ENCODE results near the gene CBR3.

Gene CBR3

DNA sequence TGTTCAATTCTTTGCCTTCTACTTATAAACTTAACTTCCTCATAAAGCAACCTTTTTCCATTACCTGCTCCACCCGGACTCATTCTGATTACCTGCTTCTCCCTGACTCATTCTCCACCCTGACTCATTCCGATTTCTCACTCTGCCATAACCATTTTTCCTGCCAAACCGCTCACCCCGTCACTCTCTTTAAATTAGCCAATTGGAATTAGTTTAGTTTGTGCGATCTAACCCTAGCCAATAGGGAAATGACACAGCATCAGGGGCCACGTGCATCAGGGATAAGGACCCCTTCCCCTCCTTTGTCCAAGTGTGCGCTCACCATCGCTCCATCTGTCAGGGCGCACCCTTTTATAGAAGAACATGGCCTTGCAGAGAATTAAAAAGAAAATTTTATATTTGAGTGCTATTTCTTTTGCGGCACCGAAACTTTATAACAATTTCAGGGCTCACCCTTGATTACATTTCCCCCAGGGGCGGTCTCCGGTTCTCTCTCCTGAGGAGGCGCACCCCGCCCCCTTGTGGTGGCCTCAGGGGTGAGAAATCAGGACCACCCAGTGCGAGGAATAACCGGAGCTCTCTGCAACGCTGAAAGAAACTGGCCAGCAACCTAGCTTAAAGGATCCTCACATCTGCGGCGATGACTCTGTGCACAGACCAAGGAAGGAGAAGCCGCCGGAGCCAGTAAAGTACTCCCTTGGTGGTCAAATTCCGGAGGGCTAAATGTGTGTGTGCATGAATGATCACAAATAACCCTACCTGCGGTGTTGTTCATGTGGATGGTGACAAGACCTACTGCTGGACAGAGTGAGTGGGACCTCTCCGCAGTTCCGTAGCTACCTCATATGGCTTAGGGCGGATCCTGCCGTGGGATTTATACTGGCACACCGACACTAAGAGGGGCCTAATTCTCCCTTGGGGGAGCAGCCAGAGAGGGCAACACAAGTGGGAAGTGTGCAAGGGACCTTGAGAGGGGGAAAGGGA is 30.3 kb upstream of the CBR3 start:
- no peak for TF ChIP-seq JUND (IDR thresholded peaks at IDR 0.05; ENCODE audit: low read depth)
- in situ Hi-C loops (cut with HindIII; ENCODE audit: low pct_unique_long_range_greater_than_20kb, low sequenced_read_pairs) = no loop called here
- DNase-seq (ENCODE audit: low read depth in 1 of 2, low spot score in 1 of 2) = no peak

GRCh38 chr21:36105327-36105842 is 29.5 kb upstream of the CBR3 start:
- in situ Hi-C loops (cut with HindIII; ENCODE audit: low pct_unique_long_range_greater_than_20kb, low sequenced_read_pairs) = no loop called here
- DNase-seq (ENCODE audit: low read depth in 1 of 2, low spot score in 1 of 2) = no peak
- no peak for TF ChIP-seq JUND (IDR thresholded peaks at IDR 0.05; ENCODE audit: low read depth)

DNA sequence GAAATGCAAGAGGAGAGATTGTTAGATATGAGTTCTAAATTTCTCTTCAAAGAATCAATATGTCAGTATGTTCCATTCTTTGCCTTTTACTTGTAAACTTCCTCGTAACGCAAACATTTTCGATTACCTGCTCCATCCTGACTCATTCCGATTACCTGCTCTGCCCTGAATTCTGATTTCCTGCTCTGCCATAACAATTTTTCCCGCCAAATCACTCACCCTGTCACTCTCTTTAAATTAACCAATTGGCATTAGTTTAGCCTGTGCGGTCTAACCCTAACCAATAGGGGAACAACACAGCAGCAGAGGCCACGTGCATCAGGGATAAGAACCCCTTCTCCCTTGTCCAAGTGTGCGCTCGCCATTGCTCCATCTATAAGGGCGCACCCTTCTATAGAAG is 25.0 kb upstream of the CBR3 start:
- in situ Hi-C loops (cut with HindIII; ENCODE audit: low pct_unique_long_range_greater_than_20kb, low sequenced_read_pairs) = no loop called here

GRCh38 chr21:36111238-36111637 is 23.6 kb upstream of the CBR3 start:
- in situ Hi-C loops (cut with HindIII; ENCODE audit: low pct_unique_long_range_greater_than_20kb, low sequenced_read_pairs) = no loop called here
- no peak for TF ChIP-seq JUND (IDR thresholded peaks at IDR 0.05; ENCODE audit: low read depth)

More for the DNA sequence above, 25.0 kb upstream of the CBR3 start:
- TF ChIP-seq JUND (IDR thresholded peaks at IDR 0.05; ENCODE audit: low read depth) = no peak
- no peak for DNase-seq (ENCODE audit: low read depth in 1 of 2, low spot score in 1 of 2)

DNA sequence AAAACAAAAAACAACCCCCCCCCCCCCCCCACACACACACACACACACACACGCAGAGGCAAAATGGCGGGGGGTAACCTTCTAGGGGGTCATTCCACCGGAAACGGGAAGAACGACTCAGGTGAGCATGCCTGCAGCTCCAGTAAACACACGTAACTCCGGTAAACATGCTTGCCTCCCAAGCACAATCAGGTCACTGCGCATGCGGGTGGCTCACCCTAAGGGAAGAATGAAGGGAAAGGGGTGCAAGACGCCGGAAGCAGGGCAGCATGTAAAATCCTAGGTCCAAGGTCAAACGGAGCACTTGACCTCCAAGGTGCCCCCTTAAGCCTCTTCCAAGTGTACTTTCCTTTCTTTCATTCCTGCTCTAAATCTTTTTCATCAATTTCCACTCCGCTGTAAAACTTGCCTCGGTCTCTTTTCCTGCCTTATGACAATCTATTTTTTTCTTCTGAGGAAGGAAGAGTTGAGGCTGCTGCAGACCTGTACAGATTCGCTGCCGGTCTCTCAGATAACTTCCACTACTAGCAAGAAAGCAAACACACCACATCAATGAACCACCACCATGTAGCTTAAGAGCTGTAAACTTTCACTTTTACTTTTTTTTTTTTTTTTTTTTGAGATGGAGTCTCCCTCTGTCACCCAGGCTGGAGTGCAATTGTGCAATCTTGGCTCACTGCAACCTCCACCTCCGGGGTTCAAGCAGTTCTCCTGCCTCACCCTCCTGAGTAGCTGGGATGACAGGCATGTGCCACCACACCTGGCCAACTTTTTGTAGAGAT is 21.0 kb upstream of the CBR3 start:
- no peak for TF ChIP-seq JUND (IDR thresholded peaks at IDR 0.05; ENCODE audit: low read depth)
- in situ Hi-C loops (cut with HindIII; ENCODE audit: low pct_unique_long_range_greater_than_20kb, low sequenced_read_pairs) = no loop called here
- DNase-seq (ENCODE audit: low read depth in 1 of 2, low spot score in 1 of 2) = peak in 1 of 2 experiments; percentile 93

More at GRCh38 chr21:36111238-36111637, 23.6 kb upstream of the CBR3 start:
- DNase-seq (ENCODE audit: low read depth in 1 of 2, low spot score in 1 of 2) = no peak

- in situ Hi-C loops (cut with HindIII; ENCODE audit: low pct_unique_long_range_greater_than_20kb, low sequenced_read_pairs) = no loop called here
- DNase-seq (ENCODE audit: low read depth in 1 of 2, low spot score in 1 of 2) = no peak
- TF ChIP-seq JUND (IDR thresholded peaks at IDR 0.05; ENCODE audit: low read depth) = no peak
Observed at GRCh38 chr21:36115138-36115730, 19.6 kb upstream of the CBR3 start.

DNA sequence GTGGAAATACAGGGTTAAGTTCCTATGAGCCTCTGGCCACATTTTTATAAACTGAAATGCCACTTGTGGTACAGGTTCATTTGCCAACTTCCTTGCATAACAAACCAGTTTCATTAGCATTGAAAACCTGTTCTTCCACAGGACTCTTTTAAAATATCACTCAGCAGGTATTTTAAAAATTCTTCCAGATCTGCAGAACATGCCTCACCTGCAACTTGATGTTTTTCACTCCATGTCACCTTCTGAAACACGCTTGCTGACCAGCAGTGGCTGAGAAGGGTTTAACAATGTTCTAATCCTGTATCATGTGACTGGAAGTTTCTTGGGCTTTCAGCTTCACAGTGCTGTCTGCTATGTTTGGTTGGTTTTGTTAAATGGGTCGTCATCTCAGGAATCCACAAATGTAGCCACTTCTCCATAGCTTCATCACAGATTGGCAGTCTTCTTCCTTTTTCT is 17.6 kb upstream of the CBR3 start:
- TF ChIP-seq JUND (IDR thresholded peaks at IDR 0.05; ENCODE audit: low read depth) = peak; percentile 46; the same call in 1 of the 2 replicates
- in situ Hi-C loops (cut with HindIII; ENCODE audit: low pct_unique_long_range_greater_than_20kb, low sequenced_read_pairs) = no loop called here
- peak in 1 of 2 experiments; percentile 90 for DNase-seq (ENCODE audit: low read depth in 1 of 2, low spot score in 1 of 2)

DNA sequence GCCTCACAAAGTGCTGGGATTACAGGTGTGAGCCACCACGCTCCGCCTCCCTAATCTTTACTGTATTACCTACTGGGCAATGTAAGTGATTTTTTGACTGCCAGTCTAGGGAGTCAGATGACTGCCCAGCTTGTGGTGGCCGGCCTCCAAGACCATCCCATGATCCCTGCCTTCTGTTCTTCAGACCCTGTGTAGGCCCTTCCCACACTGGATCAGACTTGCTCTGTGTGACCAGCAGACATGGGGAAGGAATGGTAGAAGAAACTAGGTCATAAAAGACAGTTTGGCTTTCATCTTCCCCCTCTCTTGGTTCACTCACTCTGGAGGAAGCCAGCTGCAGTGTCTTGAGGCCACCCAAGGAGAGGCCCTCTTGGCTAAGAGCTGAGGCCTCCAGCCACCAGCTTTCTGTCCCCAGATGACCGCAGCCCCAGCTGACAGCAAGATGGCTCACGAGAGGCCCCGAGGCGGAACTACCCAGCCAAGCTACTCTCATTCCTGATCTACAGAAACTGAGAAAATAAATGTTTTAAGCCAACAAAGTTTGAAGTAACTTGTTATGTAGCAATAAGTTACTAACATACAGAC is 14.5 kb upstream of the CBR3 start:
- DNase-seq (ENCODE audit: low read depth in 1 of 2, low spot score in 1 of 2) = no peak
- in situ Hi-C loops (cut with HindIII; ENCODE audit: low pct_unique_long_range_greater_than_20kb, low sequenced_read_pairs) = no loop called here
- TF ChIP-seq JUND (IDR thresholded peaks at IDR 0.05; ENCODE audit: low read depth) = no peak

- no peak for TF ChIP-seq JUND (IDR thresholded peaks at IDR 0.05; ENCODE audit: low read depth)
- in situ Hi-C loops (cut with HindIII; ENCODE audit: low pct_unique_long_range_greater_than_20kb, low sequenced_read_pairs) = no loop called here
- peak in 1 of 2 experiments; percentile 32 for DNase-seq (ENCODE audit: low read depth in 1 of 2, low spot score in 1 of 2)
Observed at GRCh38 chr21:36122977-36123376, 11.9 kb upstream of the CBR3 start.

GRCh38 chr21:36124395-36124794 is 10.5 kb upstream of the CBR3 start:
- in situ Hi-C loops (cut with HindIII; ENCODE audit: low pct_unique_long_range_greater_than_20kb, low sequenced_read_pairs) = no loop called here
- no peak for TF ChIP-seq JUND (IDR thresholded peaks at IDR 0.05; ENCODE audit: low read depth)
- DNase-seq (ENCODE audit: low read depth in 1 of 2, low spot score in 1 of 2) = no peak

DNA sequence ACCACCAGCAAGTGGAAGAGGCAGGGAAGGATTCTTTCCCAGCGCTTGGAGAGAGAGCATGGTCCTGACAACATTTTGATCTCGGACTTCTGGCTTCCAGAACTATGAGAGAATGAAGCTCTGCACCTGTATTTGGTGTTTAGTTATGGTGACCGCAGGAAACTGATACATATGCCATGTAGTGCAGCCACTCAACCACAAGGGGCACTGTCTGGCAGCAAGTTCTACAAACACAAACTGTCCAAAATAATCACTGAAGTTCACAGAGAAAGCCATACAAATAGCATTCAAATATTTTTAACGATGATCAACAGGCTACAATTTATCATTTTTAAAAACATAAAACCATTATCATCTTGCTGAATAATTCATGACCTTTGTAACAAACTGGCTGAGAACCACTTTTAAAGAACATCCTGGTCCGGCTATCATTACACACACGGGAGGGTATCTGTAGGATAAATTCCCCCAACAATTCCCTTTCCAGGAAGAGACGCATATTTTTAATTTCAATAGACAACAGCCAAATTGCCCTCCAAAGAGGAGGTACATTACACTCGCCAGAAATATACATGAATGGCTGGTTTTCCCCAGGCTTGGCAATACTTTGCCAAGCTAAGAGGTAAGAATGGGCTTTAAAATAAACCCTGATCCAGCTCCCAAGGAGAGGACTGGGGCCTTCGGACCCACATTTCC is 9.2 kb upstream of the CBR3 start:
- DNase-seq (ENCODE audit: low read depth in 1 of 2, low spot score in 1 of 2) = peak in 1 of 2 experiments; percentile 75
- TF ChIP-seq JUND (IDR thresholded peaks at IDR 0.05; ENCODE audit: low read depth) = no peak
- in situ Hi-C loops (cut with HindIII; ENCODE audit: low pct_unique_long_range_greater_than_20kb, low sequenced_read_pairs) = no loop called here
